ENCODE measurements around the gene BMP8B. TPM values are rescaled to one million over a fixed set of nuclear protein-coding genes. Genes with fewer than 3 reads are reported as not detected.

The BMP8B gene
- total RNA-seq (2022; extraction: Qiagen RNA extraction), result 3.8 to 5.5 TPM (median 5.0 TPM) in 5 replicates

DNA sequence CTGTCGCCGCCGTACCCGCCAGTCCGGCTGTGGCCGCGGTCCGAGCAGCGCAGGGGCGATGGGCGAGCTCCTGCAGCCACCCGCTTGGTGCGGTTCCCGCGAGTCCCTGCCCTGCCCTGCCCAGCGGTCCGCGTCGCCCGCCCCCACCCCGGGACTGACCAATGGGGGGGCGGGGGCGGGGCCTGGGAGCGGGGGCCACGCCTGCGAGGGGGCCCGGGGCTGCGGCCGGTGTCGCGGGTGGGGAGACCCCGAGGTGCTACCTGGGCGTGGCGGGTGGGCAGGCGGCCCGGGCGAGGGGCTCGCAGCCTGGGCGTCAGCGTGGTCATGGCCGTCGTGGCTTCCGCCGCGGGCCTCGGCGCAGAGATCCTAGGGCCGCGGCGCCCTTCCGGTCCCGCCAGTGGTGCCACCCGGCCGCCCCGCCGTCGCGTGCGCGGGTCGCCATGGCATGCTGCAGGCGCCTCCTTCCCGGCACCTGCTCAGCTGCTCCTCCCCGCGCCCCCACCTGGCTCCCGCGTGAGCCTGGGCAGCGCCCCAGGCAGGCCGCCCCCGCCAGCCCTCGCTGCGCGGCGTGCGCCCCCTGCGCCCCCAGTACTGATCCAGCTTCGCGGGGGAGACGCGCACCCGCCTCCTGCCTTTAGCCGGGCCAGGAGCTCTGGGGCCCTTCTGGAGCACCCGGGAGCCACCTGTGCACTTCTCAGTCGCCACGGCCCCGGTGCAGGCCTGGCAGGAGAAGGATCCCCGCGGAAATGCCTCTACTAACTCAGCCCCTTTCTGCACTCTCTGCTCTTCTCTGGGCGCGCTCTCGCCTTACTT is at the start of gene BMP8B:
BMP8B (minus strand) TSS at position 108 of the 813 bp plus-strand sequence. CDS start 380 bp downstream, outside the sequence.

DNA sequence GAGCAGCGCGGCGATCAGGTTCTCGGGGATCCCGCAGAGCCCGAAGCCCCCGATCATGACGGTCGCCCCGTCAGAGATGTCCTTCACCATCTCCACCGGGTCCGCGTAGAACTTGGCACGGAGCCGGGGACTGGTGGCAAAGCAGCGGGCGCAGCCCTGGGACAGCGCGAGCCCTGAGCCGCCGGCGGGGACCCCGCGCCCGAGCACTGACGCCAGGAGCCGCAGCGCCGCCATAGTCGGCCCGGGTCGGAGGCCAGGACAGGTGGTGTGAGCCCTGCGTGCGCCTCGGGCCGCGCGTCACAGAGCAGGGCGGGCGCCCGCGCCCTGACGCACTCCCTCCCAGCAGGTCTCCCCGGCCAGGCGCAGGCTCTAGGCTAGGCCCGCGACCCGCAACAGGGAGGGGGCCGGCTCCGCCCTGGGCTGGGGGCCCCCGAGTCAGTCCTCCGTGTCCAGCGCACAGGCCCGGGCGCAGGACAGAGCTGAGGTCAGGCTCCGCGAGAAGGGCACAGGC is 17.6 kb downstream of the BMP8B start, which contains the start of gene OXCT2:
OXCT2 (minus strand) TSS at position 327 of the 511 bp plus-strand sequence; CDS start at position 234, 93 bp downstream.

GRCh38 chr1:39738622-39739366 is 49.9 kb downstream of the BMP8B start, which contains the start of gene PPIE:
PPIE (plus strand) TSS chr1:39738882; CDS start chr1:39738901, 19 bp downstream.

Other genes with a start within 250 kb of the BMP8B start
- 120 to 160 TPM (median 124 TPM) in 5 replicates for gene PABPC4, start 212.1 kb downstream of the BMP8B start, total RNA-seq (2022; extraction: Qiagen RNA extraction)
- 2.9 to 3.6 TPM (median 3.4 TPM) in 5 replicates for gene HEYL, start 149.2 kb downstream of the BMP8B start, total RNA-seq (2022; extraction: Qiagen RNA extraction)
- gene NT5C1A, start 116.8 kb downstream of the BMP8B start, total RNA-seq (2022; extraction: Qiagen RNA extraction), result not detected in 5 replicates
- gene HPCAL4, start 97.4 kb downstream of the BMP8B start, total RNA-seq (2022; extraction: Qiagen RNA extraction), result 0.14 to 0.39 TPM (median 0.22 TPM) in 5 replicates
- gene PPIE, start 50.0 kb downstream of the BMP8B start, total RNA-seq (2022; extraction: Qiagen RNA extraction), result 38.2 to 43.5 TPM (median 39.8 TPM) in 5 replicates
- gene OXCT2, start 17.5 kb downstream of the BMP8B start, total RNA-seq (2022; extraction: Qiagen RNA extraction), result 0.35 to 0.67 TPM (median 0.43 TPM) in 5 replicates
- 13.2 to 19.5 TPM (median 15.0 TPM) in 5 replicates for gene TRIT1, start 94.6 kb upstream of the BMP8B start, total RNA-seq (2022; extraction: Qiagen RNA extraction)
- 1.1 to 1.6 TPM (median 1.4 TPM) in 5 replicates for gene MYCL, start 113.1 kb upstream of the BMP8B start, total RNA-seq (2022; extraction: Qiagen RNA extraction)
- gene MFSD2A, start 166.3 kb upstream of the BMP8B start, total RNA-seq (2022; extraction: Qiagen RNA extraction), result 7.0 to 7.7 TPM (median 7.6 TPM) in 5 replicates

All from A549 treated with Hydrocortisone at 1 μM for 4 hours (cell line).